GM23248 (cell line): Measurements from ENCODE around the gene ACTL8. TPM values are rescaled to one million over a fixed set of nuclear protein-coding genes. Genes with fewer than 3 reads are reported as not detected.

ENCODE experiments used
- DNase-seq: peaks from one replicate; pipeline ENCODE4 v3.0.0-alpha.2; 2015
- H2AFZ ChIP-seq: fragments of 200-600 bp; sonication (generic); 2 replicates; pipeline ENCODE4 v1.6.1; 2016; ENCODE audit warnings: antibody characterized with exemption
- H3F3A ChIP-seq: fragments of 200-600 bp; sonication (generic); 2 replicates; pipeline ENCODE4 v1.6.1; 2016; ENCODE audit warnings: mild to moderate bottlenecking, antibody characterized with exemption, mixed run types; ENCODE audit not compliant: insufficient read depth
- H3K27ac ChIP-seq: fragments of 200-600 bp; sonication (generic); 2 replicates; pipeline ENCODE4 v1.5.1; 2016; ENCODE audit warnings: mild to moderate bottlenecking
- H3K27me3 ChIP-seq: fragments of 200-600 bp; sonication (generic); replicated peaks from 2 replicates; pipeline ENCODE4 v1.6.1; 2016; ENCODE audit warnings: mild to moderate bottlenecking; ENCODE audit not compliant: insufficient read depth
- H3K36me3 ChIP-seq: fragments of 200-600 bp; sonication (generic); 2 replicates; pipeline ENCODE4 v1.6.1; 2016; ENCODE audit warnings: low read depth, mild to moderate bottlenecking
- H3K4me1 ChIP-seq: fragments of 200-600 bp; sonication (generic); 2 replicates; pipeline ENCODE4 v1.6.1; 2016; ENCODE audit warnings: mild to moderate bottlenecking; ENCODE audit not compliant: insufficient read depth
- H3K4me2 ChIP-seq: fragments of 200-600 bp; sonication (generic); one replicate; pipeline ENCODE4 v1.6.1; 2016; ENCODE audit warnings: mild to moderate bottlenecking; ENCODE audit not compliant: unreplicated experiment
- H3K4me3 ChIP-seq: fragments of 200-600 bp; sonication (generic); 2 replicates; pipeline ENCODE4 v1.5.1; 2016; ENCODE audit warnings: mild to moderate bottlenecking
- H3K79me2 ChIP-seq: fragments of 200-600 bp; sonication (generic); 2 replicates; pipeline ENCODE4 v1.6.1; 2016; ENCODE audit warnings: mild to moderate bottlenecking; ENCODE audit not compliant: insufficient read depth
- H3K9ac ChIP-seq: fragments of 200-600 bp; sonication (generic); 2 replicates; pipeline ENCODE4 v1.6.1; 2016; ENCODE audit warnings: mild to moderate bottlenecking
- H3K9me2 ChIP-seq: fragments of 200-600 bp; sonication (generic); 2 replicates; pipeline ENCODE4 v1.6.1; 2016; ENCODE audit warnings: mixed run types, mild to moderate bottlenecking, moderate library complexity; ENCODE audit not compliant: insufficient read depth
- H3K9me3 ChIP-seq: fragments of 200-600 bp; sonication (generic); one replicate; pipeline ENCODE4 v1.6.1; 2017; ENCODE audit warnings: low read depth
- H4K20me1 ChIP-seq: fragments of 200-600 bp; sonication (generic); 2 replicates; pipeline ENCODE4 v1.6.0; 2016; ENCODE audit not compliant: insufficient read depth
- EZH2 ChIP-seq: fragments of 200-600 bp; sonication (generic); IDR thresholded peaks from 2 replicates; pipeline ENCODE4 v1.6.1; 2018; ENCODE audit warnings: antibody characterized with exemption, mild to moderate bottlenecking; ENCODE audit not compliant: insufficient read depth, poor library complexity, severe bottlenecking
- EZH2phosphoT487 ChIP-seq: fragments of 200-600 bp; sonication (generic); IDR thresholded peaks from 2 replicates; pipeline ENCODE4 v1.6.1; 2018; ENCODE audit warnings: antibody characterized with exemption, moderate library complexity, mild to moderate bottlenecking, low read depth; ENCODE audit not compliant: insufficient read depth
- WGBS, 2 experiments: methylation state at CpG; one replicate each; pipeline ENCODE4 v1.1.6; 2015 to 2017; ENCODE audit warnings: low lambda C conversion rate in 2 of 2, low coverage in 1 of 2; ENCODE audit errors: missing lambda C conversion rate in 2 of 2; 5-methylcytosine and 5-hydroxymethylcytosine counted together
- in situ Hi-C: fragments of 300-500 bp; cut with MboI; formaldehyde crosslinking; loops from 2 replicates; pipeline ENCODE4 v1.15.0; 2020
- polyA plus RNA-seq: library from polyadenylated mRNA; unstranded; fragments of >200 nt; fragmentation: Nextera tagmentation; extraction: Ambion mirVana; gene quantifications from 2 replicates; pipeline ENCODE4 v1.2.1, GENCODE V29; 2016
- total RNA-seq: library from RNA; depleted of rRNA; stranded (reverse); fragments of >200 nt; shearing (Covaris generic); gene quantifications from 2 replicates; pipeline ENCODE4 v1.2.3, GENCODE V29; 2014

The ACTL8 gene
- total and polyA plus RNA-seq, 2 experiments from 2014 or later = 0.11 TPM; not detected in 1

DNA sequence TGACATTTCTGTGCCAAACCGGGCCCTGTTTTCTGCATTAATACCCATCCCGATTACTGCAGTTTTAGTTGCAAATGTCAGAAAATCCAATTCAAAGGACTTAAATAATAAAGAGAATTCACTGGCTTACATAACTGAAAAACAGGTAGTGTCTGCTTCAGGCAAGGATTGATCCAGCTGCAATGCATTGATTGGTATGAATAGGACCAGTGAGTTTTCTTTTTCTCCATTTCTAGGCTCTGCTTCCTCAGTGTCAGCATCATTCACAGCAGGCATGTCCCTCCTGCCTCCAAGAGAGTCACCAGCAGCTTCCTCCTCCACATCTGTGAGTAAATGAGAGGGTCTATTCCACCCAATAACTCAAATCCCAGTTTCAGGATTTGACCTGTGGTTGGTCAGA lies 33.7 kb upstream of the ACTL8 start:
- Histone ChIP-seq H3K9me2 (no peaks in the 10 kb centered on the region), H3F3A (no peaks in the 10 kb centered on the region), H3K79me2 (no peaks in the 10 kb centered on the region), H3K9me3 (no peaks in the 10 kb centered on the region), H3K27me3 (no peaks in the 10 kb centered on the region), H3K4me3 (no peak overlapping the region), H2AFZ (no peak overlapping the region), H3K4me1 (no peaks in the 10 kb centered on the region), H3K4me2 (no peak overlapping the region), H4K20me1 (no peaks in the 10 kb centered on the region), H3K27ac (no peak overlapping the region), H3K9ac (no peak overlapping the region), H3K36me3 (no peaks in the 10 kb centered on the region)
- no peak for DNase-seq
- TF ChIP-seq EZH2 = no peak
- TF ChIP-seq EZH2phosphoT487 = no peak
- 93 to 94% methylated on average over 2 of the region's 2 CpGs for WGBS, 2 experiments
- in situ Hi-C loops = no loop called here

DNA sequence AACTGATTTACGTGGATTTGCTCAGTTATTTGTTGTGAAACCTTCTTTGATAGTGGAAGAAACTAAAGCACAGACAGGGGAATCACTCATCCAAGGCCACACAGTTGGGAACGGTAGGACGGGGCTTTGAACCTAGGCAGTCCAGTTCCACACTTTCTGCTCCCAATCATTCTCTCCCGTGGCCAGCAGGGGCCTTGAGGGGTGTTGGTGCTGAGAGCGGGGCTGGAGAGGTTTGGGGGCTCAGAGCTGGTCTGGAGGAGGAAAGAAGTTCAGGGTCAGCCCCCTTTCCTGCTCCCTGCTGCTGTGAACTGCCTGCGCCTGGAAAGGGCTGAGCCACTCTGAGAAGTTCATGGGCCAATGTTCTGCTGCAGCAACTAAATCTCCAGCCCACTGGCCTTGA lies 31.4 kb upstream of the ACTL8 start:
- 47 to 51% methylated on average over 6 of the region's 6 CpGs for WGBS, 2 experiments
- Histone ChIP-seq H3K9me2 (no peaks in the 10 kb centered on the region), H3K36me3 (no peaks in the 10 kb centered on the region), H3F3A (no peaks in the 10 kb centered on the region), H3K27me3 (no peaks in the 10 kb centered on the region), H4K20me1 (no peaks in the 10 kb centered on the region), H3K4me3 (no peak overlapping the region), H3K4me2 (no peak overlapping the region), H3K9ac (no peak overlapping the region), H2AFZ (no peak overlapping the region), H3K27ac (no peak overlapping the region), H3K4me1 (no peaks in the 10 kb centered on the region), H3K9me3 (no peaks in the 10 kb centered on the region), H3K79me2 (no peaks in the 10 kb centered on the region)
- in situ Hi-C loops = no loop called here
- DNase-seq = no peak
- TF ChIP-seq EZH2 (no peak), EZH2phosphoT487 (no peak)

DNA sequence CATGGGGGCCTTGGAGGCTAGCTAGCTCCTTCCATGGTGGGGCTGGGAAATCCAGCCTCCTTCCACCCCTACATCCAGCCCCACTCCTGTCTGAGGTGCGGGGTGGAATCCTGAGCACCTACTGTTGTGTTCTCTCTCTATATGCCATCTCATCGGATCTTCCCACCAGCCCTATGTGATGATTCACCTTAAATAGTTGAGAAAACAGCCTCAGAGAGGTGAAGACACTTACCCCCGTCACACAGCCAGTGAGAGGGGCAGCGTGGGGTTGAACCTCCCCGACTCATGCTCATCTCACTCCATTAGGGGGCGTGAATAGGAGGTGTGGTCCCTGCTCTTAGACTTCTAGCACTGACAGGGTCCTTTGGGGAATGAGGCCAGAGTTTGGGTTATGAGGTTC lies 31.0 kb upstream of the ACTL8 start:
- in situ Hi-C loops = no loop called here
- DNase-seq = no peak
- H3K27me3 ChIP-seq = no peaks in the 10 kb centered on the region
- H3K79me2 ChIP-seq = no peaks in the 10 kb centered on the region
- H3F3A ChIP-seq = no peaks in the 10 kb centered on the region
- no peak overlapping the region for H3K27ac ChIP-seq
- no peaks in the 10 kb centered on the region for H3K36me3 ChIP-seq
- H3K4me1 ChIP-seq = no peaks in the 10 kb centered on the region
- no peak overlapping the region for H3K9ac ChIP-seq
- TF ChIP-seq EZH2 = no peak
- no peak for TF ChIP-seq EZH2phosphoT487
- no peaks in the 10 kb centered on the region for H4K20me1 ChIP-seq
- no peaks in the 10 kb centered on the region for H3K9me2 ChIP-seq
- no peak overlapping the region for H3K4me2 ChIP-seq
- H3K4me3 ChIP-seq = no peak overlapping the region
- WGBS, 2 experiments = 81 to 84% methylated on average over 5 to 6 of the region's 6 CpGs
- H3K9me3 ChIP-seq = no peaks in the 10 kb centered on the region
- no peak overlapping the region for H2AFZ ChIP-seq

DNA sequence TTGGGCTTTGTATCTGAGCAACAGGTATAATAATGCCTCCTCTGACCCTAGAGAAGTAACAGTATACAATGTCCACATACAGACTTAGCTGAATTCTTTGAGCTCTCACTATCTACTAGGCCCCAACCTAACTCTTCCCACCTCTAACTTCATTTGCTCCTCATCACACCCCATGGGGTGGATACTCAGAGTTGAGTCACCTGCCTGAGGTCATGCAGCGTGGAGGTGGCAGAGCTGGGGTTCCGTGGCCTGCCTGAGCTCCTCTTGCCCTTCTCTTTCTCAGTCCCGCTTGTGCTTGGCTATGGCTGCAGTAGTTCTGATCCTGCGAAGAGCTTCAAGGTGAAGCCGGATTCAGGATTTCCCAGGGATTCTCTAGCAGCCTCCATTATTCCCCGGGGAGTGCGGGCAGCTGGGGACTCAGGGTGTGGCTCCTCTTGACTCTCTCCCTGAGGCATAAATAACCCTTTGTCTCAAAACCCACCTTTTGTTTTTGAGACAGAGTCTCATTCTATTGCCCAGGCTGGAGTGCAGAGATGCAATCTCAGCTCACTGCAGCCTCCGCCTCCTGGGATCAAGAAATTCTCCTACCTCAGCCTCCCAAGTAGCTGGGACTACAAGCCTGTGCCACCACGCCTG lies 29.9 kb upstream of the ACTL8 start:
- H3K36me3 ChIP-seq = no peaks in the 10 kb centered on the region
- no peak for TF ChIP-seq EZH2
- TF ChIP-seq EZH2phosphoT487 = no peak
- no peaks in the 10 kb centered on the region for H4K20me1 ChIP-seq
- no peak overlapping the region for H3K27ac ChIP-seq
- no peaks in the 10 kb centered on the region for H3F3A ChIP-seq
- H3K79me2 ChIP-seq = no peaks in the 10 kb centered on the region
- H3K4me3 ChIP-seq = no peak overlapping the region
- in situ Hi-C loops = no loop called here
- H2AFZ ChIP-seq = no peak overlapping the region
- no peaks in the 10 kb centered on the region for H3K9me3 ChIP-seq
- peak; percentile 49 for DNase-seq
- H3K4me2 ChIP-seq = no peak overlapping the region
- H3K4me1 ChIP-seq = no peaks in the 10 kb centered on the region
- 73% methylated on average over 9 of the region's 9 CpGs for WGBS, 2 experiments
- H3K9ac ChIP-seq = no peak overlapping the region
- H3K27me3 ChIP-seq = no peaks in the 10 kb centered on the region
- H3K9me2 ChIP-seq = no peaks in the 10 kb centered on the region

DNA sequence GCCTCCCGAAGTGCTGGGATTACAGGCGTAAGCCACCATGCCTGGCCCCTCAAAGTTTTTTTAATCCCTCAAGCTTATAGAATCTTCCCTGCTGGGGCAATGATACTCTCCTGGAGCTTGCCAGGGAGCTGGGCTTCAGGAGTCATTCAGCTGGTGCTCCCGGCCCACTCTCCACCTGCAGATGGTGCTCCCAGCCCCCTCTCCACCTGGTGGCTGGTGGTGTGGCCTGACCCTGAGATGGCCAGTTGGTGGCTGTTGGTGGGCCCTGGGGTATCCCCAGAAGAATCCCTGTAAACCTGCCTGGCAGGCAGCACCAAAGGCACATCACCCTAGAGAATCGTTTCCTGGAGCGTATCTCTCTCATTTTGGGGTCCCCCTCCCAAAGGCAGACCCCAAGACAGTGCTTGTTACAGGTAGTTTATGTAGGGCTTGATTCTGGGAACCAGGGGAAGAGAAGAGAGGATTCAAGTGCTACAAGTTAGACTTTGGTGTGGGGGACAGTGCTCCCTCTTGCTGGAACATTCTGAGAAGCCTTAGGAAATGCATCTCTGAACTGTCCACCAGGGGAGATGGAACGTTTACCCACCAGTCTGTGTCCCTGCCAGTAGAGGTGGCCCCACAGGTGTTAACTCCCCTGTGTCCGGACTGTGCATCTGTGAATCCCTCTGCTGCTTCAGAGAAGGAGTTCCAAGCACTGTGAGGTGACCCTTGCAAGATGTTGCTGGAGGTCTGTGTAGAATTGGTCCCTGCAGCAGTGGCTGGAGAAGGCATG lies 29.1 kb upstream of the ACTL8 start:
- Histone ChIP-seq H3K9ac (no peak overlapping the region), H3K36me3 (no peaks in the 10 kb centered on the region), H3K4me2 (no peak overlapping the region), H3K79me2 (no peaks in the 10 kb centered on the region), H3K4me3 (no peak overlapping the region), H3K9me2 (no peaks in the 10 kb centered on the region), H3K27ac (no peak overlapping the region), H3K9me3 (no peaks in the 10 kb centered on the region), H2AFZ (no peak overlapping the region), H4K20me1 (no peaks in the 10 kb centered on the region), H3F3A (no peaks in the 10 kb centered on the region), H3K27me3 (no peaks in the 10 kb centered on the region), H3K4me1 (no peaks in the 10 kb centered on the region)
- no peak for DNase-seq
- 68 to 73% methylated on average over 7 of the region's 7 CpGs for WGBS, 2 experiments
- in situ Hi-C loops = no loop called here
- no peak for TF ChIP-seq EZH2phosphoT487
- no peak for TF ChIP-seq EZH2
